GM23248 (cell line): ENCODE results near the gene FLAD1.

Experiments
- EZH2 ChIP-seq: fragments of 200-600 bp; sonication (generic); IDR thresholded peaks from 2 replicates; pipeline ENCODE4 v1.6.1; 2018; ENCODE audit warnings: antibody characterized with exemption, mild to moderate bottlenecking; ENCODE audit not compliant: insufficient read depth, poor library complexity, severe bottlenecking
- EZH2phosphoT487 ChIP-seq: fragments of 200-600 bp; sonication (generic); IDR thresholded peaks from 2 replicates; pipeline ENCODE4 v1.6.1; 2018; ENCODE audit warnings: antibody characterized with exemption, moderate library complexity, mild to moderate bottlenecking, low read depth; ENCODE audit not compliant: insufficient read depth

DNA sequence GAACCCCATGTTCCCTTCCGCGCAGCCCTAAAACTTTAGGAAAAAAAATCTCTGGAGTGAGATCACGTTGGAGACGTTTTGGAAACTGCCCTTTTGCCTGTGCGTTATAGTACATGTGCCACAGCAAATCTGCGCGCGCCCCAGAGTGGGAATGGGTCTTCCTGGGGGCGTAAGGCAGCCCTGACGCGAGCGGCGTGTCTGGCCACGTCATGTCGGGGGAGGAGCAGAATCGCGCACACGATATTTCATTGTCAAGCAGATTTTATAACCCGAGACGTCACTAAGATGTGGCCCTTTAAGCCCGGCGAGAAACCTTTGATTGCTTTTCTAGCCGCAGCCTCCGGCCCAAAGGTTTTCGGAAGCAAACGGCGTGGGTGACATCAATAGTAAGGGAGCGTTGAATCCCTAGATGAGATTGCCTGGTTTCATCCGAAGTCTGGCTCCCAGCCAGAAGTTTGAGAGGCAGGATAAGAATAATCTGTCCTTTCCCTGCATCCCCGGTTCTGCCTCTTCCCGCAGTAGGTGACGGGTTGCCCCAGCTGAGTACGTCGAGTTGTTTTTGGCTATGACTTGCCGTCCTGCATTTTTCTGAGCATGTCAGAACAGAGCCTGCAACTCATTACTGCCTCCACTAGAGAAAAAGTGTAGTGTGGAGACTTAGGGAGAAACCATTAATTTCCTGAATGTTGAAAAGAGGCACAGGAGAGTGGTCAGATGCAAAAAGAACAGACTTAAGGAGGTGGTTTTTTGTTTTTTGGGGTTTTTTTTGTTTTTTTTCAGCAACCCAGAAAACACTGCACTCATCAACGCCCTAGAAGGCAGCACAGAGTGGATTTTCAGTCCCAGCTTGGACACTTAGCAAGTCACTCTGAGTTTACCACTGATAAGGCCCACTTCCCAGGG lies 45.8 kb upstream of the FLAD1 start:
- TF ChIP-seq EZH2 = no peak
- no peak for TF ChIP-seq EZH2phosphoT487
